OCI-LY1 (cell line): ENCODE data around the gene PRR15L.

ENCODE experiments used
- EZH2 ChIP-seq: fragments of 200-600 bp; sonication (generic), shearing (Covaris generic); IDR thresholded peaks from 2 replicates; pipeline ENCODE4 v1.8.0; 2017; ENCODE audit warnings: borderline replicate concordance, mixed run types, mild to moderate bottlenecking, antibody characterized with exemption, low read length, moderate library complexity, mixed read lengths
- TF ChIP-seq, protein P1 (sequence below): fragments of 200-600 bp; sonication (generic), shearing (Covaris generic); IDR thresholded peaks from 2 replicates; pipeline ENCODE4 v1.5.1; 2017; ENCODE audit warnings: mild to moderate bottlenecking, antibody characterized with exemption, low read length, moderate library complexity, mixed read lengths

DNA sequence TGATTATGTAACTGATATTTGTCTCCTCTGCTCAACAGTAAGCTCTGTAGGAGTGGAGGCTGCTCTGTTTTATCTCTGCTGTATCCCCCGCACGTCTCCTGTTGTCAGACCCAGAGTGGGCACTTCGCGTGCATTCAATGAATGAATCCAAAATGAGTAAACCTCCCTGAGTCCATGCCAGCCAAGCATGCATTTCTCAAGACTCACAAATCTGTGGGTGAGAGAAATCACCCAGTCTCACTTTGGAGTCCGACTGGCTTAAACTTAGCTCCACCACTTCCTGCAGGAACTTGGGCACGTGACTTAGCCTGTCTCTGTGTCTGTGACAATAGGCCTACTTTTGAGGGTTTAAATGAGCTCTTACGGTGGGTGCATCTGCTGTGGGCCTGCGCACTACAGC lies 12.6 kb downstream of the PRR15L start:
- TF ChIP-seq, protein P1, sequence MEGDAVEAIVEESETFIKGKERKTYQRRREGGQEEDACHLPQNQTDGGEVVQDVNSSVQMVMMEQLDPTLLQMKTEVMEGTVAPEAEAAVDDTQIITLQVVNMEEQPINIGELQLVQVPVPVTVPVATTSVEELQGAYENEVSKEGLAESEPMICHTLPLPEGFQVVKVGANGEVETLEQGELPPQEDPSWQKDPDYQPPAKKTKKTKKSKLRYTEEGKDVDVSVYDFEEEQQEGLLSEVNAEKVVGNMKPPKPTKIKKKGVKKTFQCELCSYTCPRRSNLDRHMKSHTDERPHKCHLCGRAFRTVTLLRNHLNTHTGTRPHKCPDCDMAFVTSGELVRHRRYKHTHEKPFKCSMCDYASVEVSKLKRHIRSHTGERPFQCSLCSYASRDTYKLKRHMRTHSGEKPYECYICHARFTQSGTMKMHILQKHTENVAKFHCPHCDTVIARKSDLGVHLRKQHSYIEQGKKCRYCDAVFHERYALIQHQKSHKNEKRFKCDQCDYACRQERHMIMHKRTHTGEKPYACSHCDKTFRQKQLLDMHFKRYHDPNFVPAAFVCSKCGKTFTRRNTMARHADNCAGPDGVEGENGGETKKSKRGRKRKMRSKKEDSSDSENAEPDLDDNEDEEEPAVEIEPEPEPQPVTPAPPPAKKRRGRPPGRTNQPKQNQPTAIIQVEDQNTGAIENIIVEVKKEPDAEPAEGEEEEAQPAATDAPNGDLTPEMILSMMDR, result no peak
- TF ChIP-seq EZH2, result no peak
